GM21737 (cell line): ENCODE results near the gene PCTP.

Experiments
- ATAC-seq: cut with Tn5 transposase; IDR thresholded peaks from one replicate; pipeline ENCODE4 v1.9.1; 2021; ENCODE audit warnings: mild to moderate bottlenecking, moderate library complexity; ENCODE audit not compliant: unreplicated experiment

Gene PCTP

DNA sequence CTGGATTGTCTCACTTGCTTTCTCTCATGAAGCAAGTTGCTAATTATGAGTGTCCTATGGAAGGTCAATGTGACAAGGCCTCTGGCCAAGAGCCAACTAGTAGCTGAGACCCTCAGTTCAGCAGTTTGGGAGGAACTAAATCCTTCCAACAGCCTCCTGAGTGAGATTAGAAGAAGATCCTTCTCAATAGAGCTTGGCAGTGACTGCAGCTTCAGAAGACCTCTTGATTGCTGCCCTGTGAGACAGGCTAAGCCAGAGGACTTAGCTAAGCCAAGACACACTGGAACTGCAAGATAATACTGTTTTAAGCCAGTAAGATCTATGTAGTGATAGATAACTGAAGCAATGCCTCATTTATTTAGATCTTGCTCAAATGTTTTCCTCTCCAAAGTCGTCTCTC lies 34.3 kb downstream of the PCTP start:
- ATAC-seq, result no peak

DNA sequence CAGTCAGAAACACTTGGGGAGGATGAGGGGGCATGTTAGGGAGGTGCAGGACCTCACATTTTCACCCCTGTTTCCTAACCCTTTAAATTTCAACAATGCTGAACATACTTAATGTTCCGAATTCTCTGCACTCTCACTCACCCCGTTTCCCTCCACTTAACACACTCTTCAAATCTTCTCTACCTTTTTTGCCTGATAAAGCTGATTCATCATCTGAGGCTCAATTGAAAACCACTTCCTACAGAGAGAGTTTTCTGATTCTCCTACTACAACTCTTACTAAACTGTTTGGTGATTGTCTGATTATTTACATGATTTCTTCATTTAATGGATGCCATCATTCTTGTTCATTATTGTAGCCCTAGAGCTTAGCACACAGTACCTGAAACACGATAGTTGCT lies 42.4 kb downstream of the PCTP start:
- no peak for ATAC-seq

DNA sequence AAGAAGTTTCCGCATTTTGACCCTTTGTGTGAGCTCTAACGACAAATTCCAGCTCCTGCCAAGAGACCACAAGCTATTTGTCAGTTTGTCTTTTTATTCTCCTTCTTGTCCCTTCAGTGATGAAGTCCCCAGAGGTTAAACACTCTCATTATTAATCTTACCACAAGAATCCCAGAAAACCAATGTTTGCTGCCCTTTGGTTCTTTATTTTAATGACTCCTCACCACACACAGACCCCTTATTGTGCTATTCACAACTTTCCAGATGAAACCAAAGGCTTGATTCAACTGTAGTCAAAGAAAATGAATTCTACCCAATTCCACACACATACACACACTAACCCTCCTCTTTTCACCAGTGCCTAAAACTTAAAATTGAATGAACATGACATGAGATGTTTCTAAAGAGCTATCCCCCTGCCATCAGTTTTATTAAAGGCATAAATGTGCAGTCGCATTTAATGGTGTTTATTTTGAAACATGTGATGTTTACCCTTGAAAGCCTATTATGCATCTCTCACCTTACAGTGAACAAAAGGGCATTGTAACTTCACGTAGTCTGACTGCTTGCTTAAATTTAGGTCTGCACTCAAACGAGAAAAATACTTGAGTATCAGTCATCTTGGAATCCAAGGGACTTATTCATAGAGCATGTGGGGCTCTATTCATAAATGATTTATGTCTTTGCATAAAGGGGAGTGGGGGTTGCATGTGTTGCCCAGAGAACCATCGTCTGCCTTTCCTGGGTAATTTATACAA lies 44.1 kb downstream of the PCTP start:
- ATAC-seq, result no peak

DNA sequence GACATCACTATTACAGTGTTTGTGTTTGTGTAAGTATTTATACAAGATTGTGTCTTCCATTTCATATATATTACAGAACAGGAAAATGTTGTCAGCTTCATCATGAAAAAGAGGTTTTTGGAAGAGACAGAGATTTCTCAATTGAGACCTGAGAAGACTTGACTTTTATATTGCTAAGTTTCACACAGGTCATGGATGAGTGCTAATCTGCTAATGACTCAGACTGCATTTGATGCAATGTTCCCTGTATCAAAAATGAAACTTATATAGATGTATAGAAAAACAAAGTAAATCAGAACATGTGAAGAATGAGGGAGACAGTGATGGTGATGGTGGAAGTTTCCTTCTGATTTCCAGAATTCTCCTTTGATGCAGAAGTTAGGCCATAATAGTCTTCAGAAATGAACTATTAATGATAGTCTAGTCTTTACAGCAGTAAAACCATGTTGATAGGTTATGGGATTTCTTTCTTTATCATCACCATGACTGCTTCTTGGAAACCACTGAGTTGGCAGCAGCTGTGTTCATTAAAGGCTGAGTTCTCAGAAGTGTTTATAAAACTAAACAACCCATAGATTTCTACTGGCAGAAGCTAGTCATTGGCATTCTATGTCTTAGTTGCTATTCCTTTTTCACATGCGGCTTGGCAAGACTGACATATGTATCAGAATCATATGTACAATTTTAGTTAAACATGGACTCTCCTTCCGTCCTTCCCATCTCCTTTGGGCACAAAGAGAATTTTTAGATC lies 56.1 kb downstream of the PCTP start:
- ATAC-seq, result no peak

DNA sequence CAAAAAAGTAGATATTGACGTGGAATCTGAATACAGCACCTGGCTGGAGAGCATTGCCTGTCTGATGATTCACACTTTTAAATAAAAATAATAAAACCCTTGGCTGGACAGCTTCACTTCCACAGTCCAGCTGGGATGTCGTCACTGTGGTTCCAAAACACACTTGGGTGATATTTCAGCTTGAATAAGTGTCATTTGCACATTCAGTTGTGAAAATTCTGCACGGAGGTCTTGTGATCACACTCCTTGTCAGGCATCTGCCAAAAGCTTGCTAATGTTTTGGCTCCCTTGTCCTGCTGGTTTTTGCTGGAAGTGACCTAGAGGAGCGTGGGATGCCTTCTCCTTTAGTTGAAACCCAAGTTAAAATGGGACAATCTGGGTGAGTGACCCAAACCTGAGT lies 60.7 kb downstream of the PCTP start:
- no peak for ATAC-seq

- no peak for ATAC-seq
Measured at GRCh38 chr17:55812323-55812722, 61.5 kb downstream of the PCTP start.

GRCh38 chr17:55813944-55814343 lies 63.1 kb downstream of the PCTP start:
- no peak for ATAC-seq

- no peak for ATAC-seq
Measured at GRCh38 chr17:55814377-55814776, 63.5 kb downstream of the PCTP start.

- no peak for ATAC-seq
Measured at GRCh38 chr17:55816532-55817396, 65.9 kb downstream of the PCTP start.

DNA sequence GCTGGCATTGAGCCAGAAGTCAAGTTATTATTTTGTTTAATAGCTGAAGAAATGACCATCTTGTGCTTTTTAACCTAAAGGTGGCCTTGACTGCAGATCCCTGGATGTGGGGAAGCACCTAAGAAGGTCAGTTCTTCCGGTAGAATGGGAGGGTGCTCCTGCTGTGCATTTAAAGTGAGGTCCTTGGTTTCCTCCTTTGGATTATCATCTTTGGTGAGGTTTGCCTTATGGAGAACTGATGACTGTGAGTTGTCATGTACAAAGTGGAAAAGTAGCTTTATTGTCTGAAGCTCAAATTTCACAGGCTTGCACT lies 66.5 kb downstream of the PCTP start:
- ATAC-seq, result no peak

DNA sequence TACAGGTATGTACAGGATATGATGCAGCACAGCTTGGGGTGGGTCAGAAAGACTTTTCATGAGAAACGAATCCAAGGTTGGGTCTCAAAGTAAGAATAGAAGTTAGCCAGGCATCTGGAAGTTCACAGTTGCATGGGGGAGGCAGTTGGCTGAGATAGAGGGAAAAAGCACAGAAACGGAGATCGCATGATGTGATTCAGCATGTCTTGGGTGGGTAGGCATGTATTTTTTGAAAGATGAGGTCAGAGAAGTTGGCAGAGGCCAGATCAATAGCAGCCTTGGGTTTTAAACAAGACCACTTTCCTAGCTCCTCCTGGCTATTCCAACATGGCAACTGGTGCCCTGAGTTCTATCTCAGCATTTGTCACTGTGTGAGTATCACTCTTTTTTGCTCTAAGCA lies 67.2 kb downstream of the PCTP start:
- no peak for ATAC-seq

GRCh38 chr17:55818451-55819375 lies 67.9 kb downstream of the PCTP start:
- no peak for ATAC-seq

DNA sequence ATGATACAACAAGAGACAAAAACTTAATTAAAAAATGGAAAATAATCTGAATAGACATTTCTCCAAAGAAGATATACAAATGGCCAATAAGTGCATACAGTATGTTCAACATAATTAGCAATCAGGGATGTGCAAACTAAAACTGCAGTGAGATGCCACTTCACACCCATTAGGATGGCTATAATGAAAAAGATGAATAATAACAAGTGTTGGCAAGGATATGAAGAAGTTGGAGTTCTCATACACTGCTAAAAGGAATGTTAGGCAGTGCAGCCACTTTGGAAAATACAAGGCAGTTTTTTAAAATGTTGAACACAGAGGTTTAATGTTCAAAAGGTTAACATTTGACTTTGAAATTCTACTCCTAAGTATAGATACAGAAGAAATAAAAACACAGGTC lies 69.8 kb downstream of the PCTP start:
- ATAC-seq, result no peak

DNA sequence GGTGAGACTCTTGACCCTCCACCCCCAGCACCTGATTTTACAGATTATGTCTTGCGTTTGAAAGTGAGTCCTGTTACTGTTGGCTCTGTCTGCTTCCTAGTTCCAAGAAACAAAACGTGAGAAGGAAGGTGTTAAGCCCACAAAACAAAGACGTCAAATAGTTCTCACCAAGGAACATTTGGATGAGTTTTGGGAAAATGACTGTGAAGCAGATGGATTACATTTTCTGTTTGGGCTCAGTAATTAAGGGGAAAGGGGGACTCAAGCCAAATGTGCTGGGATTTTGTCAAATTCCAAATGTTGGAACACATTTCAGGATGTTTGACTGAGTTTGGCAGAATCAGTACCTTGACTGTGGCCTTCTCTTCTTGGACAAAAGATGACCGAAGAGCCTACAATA lies 71.2 kb downstream of the PCTP start:
- no peak for ATAC-seq

GRCh38 chr17:55825213-55825612 lies 74.4 kb downstream of the PCTP start:
- ATAC-seq, result no peak
